GM19455 (cell line): ENCODE data around the gene AFF2.
"Not testable (repeated sequence)": the region's sequence is repeated elsewhere in the genome, so short reads cannot be mapped to it uniquely, and the experiment has no call there.

Experiments used
- ATAC-seq: cut with Tn5 transposase; IDR thresholded peaks from one replicate; pipeline ENCODE4 v1.9.1; 2021; ENCODE audit not compliant: unreplicated experiment

AFF2 gene

DNA sequence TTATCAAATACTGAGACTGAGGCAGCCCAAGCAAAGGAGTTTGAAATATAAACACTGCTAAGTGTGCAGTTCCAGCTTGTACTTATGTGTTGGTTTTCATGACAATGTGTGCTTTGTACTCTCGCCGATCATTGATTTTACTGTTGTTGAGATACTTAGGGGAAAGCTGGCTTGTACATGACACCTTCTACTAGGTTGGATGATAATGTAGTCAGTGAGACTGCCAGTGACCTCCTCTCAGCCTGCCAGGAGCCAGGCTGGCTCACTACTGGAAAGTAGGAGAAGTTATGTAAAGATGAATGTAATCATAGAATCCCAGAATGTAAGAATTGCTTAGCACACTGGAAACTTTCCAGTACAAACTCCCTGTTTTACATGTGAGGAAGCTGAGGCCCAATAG lies 132.0 kb downstream of the AFF2 start:
- no peak for ATAC-seq

DNA sequence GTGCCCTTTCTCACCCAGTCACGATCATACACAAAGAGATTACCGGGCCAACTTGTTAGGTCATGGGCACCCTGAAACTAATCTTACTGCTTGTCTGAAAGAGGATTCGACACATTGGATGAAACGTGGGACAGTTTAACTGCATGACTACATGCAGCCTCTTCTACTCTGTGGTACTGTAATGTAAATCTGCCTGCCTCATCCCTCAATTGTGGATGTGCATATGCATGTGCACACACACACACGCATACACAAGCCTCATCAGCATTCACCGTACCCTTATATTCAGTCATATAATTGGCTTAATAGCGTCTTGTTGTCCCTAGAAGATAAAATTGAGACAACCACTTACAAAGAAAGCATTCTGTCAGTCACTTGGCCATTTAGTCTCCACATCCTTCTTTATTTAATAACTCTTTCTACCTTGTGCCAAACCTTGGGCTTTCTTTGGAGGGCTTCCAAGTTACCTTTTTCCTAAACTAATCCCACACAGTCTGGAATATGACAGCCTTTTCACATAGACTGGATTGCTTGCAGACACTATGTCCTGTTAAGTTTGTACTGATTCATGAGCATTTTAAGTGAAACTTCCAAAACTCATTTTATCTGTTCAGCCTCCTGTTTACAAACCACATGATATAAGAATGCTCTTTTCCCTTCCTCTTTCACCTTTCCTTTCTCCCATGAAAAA lies 132.9 kb downstream of the AFF2 start:
- no peak for ATAC-seq

DNA sequence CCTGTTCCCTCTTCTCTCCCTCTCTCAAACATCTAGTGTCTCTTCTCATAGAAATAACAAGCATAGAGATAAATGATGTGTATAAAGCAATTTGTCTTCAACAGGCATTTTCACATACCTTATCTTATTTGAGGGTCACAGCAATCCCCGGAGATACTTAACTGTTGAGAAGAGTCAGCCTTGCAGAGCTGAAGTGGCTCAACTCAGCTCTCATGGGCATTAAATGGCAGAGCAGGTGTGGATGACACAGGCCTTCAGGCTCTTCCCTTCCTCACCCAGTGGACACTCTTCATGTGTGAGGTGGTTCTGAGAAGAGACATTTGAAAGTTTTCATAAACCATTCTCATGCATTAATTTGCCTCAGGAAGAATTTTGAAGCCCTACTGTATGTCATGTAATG lies 134.2 kb downstream of the AFF2 start:
- no peak for ATAC-seq

DNA sequence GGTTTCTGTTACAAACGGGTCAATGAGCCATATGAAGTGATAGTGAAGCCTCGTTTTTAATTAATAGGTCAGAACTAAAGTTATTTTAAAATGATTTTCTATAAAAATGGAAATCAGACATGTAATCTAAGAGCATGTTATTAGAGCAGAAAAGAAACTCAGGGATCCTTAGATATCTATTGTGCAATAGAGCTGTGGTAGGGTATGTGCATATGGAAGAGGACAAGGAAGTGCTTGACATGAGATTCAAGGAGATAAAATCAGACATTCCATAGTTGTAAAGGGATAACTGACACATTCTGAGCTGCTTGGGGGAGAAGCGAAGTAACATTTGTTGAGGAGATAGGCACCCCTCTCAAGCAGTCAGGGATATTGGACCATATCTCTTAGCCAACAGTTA lies 143.0 kb downstream of the AFF2 start:
- ATAC-seq = no peak

DNA sequence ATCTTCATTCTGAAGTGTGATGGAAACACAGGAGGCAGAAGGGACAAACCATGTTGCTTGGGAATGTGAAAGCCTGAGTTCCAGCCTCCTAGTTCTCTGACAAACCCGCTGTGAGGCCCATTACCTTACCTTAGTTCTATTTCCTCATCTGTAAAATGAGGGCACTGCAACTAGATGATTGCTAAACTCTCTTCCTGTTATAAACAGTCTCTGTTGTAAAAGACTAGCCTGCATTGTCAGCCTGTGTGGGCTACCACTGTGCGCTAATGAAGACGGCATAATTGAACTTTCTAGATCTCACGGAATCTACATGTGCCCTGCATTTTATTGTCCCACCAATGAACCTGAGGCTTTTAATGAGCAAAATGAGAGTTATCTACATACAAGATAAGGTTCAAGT lies 147.2 kb downstream of the AFF2 start:
- ATAC-seq = no peak

DNA sequence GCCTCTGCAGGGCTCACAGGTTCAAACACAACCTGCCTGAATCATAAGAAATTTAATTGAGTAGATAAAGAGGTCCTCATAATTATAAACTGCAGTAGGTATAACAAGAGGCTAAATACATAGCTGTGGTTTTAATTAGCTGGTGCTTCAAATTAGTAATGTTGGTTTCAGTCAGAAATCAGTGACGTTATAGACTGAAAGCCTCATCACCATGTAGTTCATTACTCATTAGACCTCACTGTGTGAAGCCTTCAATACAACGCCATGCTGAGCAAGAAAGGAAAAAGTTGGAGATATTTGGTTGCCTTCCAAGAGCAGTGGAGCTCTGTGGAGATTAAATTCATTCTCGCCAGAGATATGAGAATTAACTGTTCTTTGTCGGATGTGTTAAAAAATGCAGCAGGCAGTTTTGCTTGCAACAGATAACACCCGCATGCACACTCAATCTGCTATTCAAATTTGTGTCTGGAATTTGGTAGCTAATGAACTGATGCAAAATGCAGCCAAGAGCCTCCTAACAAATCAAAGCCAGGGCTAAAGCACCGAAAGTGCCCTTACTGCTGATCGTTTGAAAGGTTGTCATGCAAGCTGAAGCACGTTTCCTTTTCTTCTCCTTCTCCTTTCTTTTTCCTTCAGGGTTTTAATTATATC lies 148.9 kb downstream of the AFF2 start:
- ATAC-seq = no peak

DNA sequence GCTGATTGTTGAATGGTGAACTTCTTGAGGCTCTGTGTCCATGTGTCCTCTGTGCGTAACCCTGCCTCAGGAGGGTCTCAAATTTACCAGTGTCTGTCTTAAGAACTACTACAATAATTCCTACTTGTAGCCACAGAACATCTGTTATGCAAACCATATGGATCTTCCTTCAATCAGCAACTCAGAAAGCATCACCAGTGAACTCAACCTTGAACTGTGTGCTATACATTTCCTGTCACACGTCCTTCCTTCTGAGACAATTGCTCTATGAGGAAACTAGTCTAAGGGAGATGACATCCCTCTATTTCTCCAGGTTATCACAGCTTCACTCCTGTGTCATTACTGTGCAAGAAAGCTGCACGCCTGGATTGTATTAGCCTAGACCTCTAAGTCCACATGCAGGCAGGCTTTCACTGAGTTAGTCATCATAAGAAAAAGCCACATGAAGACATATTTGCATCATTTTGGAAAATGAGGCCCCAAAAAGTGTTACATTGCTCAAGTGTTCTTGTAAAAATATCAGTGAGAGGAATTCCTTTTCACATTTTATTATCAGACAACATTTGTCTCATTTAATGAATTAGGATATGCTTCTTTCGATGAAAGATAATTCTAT lies 157.8 kb downstream of the AFF2 start:
- no peak for ATAC-seq

DNA sequence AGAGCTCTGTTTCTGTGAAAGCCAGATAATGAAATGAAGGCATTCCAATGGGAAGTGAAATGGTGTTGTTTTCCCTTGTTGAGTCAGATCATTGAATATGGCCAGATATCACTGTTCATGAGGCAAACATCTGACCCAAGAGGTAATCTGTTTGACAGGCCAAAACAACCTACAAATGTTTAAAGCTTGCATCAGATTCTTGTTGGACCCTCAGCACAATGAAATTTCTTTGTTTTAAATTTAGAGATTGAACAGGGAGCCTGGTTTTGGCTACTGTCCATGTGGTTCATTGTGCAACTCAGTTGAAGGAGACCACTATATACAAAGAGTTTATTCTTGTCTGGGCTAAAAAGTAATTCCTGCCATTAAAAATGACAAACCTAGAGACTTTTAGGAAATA lies 159.1 kb downstream of the AFF2 start:
- no peak for ATAC-seq

DNA sequence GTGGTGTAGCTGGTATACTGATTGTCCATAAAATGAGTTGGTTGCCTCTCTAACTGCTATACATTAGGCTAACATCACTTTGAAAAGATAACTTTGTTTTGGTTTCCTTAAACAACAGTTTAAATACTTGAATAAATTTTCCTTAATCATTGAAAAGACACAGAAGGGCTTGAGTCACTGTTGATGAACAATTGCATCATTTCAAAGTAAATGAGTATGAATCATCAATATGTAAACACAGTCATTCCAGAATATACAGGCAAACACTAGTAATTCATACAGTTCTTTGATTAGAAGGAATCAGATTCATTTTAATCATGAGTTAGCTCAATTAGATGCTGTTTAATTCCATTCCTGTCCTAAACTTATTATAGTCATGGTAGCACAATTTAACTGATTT lies 160.6 kb downstream of the AFF2 start:
- no peak for ATAC-seq

DNA sequence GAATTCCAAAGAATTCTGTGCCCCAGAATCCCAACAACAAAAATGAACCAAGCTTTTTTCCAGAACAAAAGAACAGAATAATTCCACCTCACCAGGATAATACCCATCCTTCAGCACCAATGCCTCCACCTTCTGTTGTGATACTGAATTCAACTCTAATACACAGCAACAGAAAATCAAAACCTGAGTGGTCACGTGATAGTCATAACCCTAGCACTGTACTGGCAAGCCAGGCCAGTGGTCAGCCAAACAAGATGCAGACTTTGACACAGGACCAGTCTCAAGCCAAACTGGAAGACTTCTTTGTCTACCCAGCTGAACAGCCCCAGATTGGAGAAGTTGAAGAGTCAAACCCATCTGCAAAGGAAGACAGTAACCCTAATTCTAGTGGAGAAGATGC lies 161.6 kb downstream of the AFF2 start:
- ATAC-seq = no peak

DNA sequence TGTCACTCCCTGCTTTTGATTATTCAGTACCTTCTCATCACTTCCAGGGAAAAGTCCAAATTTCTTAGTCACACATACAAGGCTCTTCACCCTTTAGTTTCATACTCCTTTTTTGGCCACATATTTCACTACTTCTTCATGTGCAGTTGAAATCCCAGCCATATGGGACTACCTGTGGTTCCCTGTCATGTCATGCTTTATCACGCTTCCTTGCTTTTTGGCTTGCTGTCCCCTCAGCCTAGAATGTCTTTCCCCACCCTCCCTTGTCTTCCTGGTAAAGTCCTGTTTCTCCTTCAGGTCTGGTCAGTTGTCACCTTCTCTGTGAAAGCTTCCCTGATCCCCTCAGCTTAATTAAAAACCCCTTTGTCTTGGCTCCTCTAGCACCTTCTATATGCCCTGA lies 163.8 kb downstream of the AFF2 start:
- ATAC-seq = no peak

DNA sequence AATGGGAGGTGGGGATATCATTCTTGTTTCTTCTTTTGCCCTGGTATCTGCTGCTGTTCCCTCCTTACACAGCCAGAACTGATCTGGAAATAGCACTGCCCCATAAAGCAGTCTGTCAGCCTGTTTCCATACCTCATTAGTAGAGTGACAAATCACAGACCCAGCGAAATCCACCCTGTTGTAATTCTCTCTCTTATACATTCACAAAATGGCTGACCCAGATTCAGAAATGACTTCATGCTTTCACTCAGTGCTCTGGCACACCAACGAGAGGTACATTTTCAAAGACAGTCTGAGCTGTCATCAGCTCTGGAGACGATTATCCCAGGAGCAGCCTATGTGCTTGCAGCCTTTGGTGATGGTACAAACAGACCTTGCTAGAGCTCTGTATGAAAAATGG lies 164.6 kb downstream of the AFF2 start:
- no peak for ATAC-seq

DNA sequence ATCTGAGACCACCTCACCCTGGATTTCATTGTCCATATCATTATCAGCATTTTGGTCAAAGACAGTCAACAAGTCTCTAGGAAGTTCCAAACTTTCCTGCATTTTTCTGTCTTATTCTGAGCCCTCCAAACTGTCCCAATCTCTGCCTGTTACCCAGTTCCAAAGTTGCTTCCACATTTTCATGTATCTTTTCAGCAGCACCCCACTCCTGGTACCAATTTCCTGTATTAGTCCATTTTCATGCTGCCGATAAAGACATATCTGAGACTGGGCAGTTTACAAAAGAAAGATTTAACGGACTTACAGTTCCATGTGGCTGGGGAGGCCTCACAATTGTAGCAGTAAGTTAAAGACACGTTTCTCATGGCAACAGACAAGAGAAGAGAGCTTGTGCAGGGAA lies 168.8 kb downstream of the AFF2 start:
- not testable (repeated sequence) for ATAC-seq

DNA sequence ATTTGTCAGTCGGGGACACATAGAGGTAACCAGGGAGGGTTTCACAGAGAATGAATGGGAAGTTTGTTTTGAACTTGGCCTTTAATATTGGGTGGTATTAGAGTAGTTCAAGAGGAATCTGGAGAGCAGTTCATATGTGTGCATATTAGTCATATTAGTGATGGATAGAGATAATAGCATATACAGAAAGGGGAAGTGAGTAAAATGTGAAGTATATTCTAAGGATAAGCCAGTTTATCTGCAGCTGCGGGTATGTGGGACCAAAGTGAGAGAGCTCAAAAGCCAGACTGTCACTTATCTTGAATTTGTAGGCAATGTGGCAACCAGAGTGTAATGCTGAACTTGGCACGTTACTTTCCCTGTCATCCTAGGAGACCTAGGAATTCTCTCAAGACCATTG lies 169.9 kb downstream of the AFF2 start:
- ATAC-seq = no peak

DNA sequence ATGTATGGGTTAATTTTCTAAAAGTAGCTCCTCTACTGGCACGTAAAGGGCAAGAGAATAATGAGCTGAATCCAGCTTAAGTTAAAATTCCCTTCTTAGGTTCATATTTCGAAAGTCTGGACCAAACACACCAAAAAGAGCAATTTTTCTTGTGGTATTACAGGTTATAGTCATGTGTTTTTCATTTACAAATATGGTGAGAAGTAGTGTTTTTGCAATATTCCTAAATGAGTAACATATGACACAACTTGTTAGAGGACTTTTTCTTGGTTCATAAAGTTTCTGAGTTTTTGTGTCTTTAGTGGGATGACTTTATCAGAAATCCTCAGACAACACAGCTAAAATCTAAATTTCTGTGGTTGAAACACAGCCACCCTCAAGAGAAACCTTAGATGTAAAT lies 172.1 kb downstream of the AFF2 start:
- ATAC-seq = no peak

DNA sequence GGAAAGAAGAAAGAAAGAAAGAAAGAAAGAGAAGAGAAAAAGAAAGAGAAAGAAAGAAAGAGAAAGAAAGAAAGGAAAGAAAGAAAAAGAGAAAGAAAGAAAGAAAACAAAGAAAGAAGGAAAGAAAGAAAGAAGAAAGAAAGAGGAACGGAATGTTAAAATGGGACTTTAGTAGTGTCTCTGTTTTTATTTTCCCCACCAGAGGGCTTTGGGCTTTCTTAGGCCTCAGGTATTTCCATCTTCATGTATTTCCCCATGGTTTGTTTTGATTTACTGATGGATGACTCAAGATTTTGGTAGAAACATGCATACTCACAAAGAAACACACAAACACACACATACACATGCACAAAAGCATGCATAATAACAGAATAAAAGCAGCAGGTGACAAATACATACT lies 181.2 kb downstream of the AFF2 start:
- no peak for ATAC-seq

DNA sequence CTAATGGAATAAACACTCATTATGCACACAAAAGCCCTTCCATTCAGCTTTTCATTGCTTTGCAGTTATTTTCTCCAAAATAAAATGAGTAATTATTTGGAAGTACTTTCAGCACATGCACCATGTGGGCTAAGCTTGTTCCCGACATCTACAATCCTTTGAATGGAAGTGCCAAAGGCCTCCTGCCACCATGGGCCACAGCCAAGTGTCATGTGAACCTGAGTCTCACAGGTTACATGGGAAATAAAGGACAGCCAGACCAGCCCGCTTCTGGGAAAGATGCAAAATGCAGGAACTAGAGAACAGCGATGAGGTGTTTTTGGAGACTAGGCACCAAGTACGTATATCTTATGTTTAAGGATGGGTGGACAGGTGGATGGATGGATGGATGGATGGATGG lies 181.8 kb downstream of the AFF2 start:
- no peak for ATAC-seq

DNA sequence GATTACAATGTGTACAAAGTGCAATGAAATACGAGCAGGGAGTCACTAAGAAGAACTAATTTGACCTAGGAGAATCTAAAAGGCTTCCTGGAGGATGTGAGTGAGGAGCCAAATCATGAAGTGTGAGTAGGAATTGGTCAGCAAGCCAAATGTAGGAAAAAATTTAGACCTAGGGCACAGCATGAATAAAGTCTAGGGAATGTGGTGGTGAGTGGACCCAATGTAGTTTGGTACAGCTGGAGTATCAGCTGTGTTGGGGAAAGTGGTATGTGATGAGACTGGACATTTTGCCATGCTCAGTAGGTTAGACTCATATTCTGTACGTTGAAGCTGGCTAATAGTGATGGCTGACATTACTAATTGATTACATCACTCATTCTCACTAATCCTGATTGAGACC lies 191.0 kb downstream of the AFF2 start:
- no peak for ATAC-seq

DNA sequence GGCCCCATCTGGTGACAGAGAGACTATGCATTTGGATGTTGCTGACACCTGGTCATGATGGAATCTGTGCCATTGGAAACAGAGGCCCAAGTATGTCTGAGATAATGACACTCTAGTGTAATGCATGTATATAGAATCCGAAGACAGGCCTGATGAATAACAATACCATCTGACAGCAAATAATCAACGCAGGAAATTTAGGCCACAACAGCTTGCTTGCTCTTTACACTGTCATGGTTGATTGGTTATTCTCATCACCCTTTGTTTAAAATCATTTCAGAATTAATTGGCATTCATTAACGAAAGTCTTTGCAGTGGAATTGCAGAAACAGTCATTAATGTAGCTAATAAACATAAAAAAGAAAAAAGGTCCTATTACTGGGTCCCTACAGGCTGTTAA lies 194.8 kb downstream of the AFF2 start:
- no peak for ATAC-seq

DNA sequence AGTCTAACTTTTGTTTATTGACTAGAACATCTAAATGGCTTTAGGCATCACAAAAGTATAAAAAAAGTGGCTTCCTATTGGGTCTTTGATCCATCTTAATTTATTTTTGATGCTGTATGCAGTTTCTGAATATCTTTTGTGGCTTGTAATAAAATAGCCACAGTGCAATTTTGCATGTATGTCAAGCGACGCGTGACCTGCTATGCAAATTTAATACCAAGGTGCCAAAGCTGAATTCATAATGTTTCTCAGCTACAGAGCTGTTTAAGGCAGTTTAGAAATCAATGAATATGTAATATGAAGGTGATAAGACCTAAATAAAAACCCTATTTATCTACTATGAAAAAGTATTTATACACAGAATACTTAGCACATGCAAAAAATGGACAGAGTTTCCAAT lies 197.8 kb downstream of the AFF2 start:
- no peak for ATAC-seq

DNA sequence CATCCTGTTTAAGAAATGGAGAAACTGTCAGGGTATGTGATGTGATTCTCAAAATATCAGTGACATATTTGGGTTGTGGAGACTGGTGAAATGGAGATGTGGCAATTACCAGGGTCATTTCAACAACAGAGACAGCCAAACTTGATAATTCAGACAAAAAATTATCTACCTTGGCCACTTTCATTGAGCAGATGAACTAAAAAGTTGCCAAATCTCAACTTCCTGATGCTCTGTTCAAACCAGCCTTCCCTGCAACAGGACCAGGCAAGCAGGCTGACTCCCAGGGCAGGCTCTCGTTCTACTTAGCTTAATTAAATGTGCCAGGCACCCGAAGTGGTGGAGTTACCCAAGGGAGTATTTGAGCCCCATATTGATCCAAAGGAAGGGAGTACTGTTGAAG lies 199.6 kb downstream of the AFF2 start:
- ATAC-seq = no peak

DNA sequence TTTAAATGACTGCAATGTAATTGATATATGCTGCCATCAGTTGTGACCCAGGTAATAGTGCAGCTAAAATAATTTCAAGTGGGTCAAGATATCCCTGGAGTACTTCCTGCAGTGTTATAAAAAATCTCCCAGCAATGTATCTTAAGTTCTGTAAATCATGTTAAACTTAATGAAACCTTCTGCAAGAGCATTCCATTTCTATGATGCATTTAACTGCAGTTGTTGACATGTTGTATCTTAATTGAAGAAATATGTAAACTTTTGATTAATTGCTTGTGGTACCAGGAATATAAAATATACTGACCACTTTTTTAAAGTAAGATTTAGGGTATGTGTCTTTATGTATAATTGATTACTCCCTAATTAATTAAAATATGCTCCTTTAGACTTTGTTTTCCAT lies 213.6 kb downstream of the AFF2 start:
- ATAC-seq = no peak

DNA sequence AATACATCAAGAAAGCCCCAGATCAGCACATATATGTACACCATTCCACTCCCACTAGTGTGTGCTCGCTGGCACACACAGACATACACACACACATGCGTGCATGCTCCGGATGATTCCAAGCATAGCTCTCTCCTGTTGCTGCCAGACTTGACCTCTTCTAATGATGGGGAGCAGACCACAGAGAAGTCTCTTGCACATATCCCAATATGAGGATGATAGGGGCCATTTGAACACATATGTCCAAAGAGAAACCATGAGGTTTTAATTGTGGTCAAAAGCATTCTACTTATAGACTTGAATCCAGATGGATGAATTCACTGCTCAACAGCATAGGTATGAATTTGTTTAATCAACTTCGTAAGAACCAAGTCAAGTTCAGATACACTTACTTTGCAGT lies 214.9 kb downstream of the AFF2 start:
- ATAC-seq = no peak
